Measurements from ENCODE around the gene DEFB127. TPM values are rescaled to one million over a fixed set of nuclear protein-coding genes. Genes with fewer than 3 reads are reported as not detected.
"Not testable (repeated sequence)": the region's sequence is repeated elsewhere in the genome, so short reads cannot be mapped to it uniquely, and the experiment has no call there.

The DEFB127 gene
- total and polyA plus RNA-seq, 2 of the 4 experiments (the other 2 are of a cell fraction), result not detected

DNA sequence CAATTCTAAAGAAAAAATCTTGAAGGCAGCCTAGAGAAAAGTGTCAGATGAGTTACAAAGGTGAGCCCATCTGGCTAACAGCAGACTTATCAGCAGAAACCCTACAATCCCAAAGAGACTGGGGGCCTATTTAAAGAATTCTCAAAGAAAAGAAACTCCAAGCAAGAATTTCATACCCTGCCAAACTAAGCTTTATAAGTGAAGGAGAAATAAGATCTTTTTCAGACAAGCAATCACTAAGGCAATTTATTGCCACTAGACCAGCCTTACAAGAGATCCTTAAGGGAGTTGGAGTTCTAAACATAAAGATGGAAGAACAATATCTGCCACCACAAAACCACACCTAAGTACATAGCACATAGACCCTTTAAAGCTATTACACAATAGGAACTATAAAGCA is 39.7 kb upstream of the DEFB127 start:
- Histone ChIP-seq H4K5ac (ENCODE audit: low read depth, low read length) (no peak overlapping the region), H3K4me2 (ENCODE audit: low read depth, low read length) (no peak overlapping the region), H3K9me1 (ENCODE audit: insufficient read depth, low read length) (no peaks in the 10 kb centered on the region), H2BK120ac (ENCODE audit: low read depth, low read length) (no peak overlapping the region), H3K18ac (ENCODE audit: low read depth, low read length) (no peak overlapping the region), H3K23ac (ENCODE audit: low read depth, low read length) (no peak overlapping the region), H3K36me3 (ENCODE audit: control insufficient read depth, insufficient read depth, low read length) (no peaks in the 10 kb centered on the region), H3K4me3 (ENCODE audit: insufficient read depth, low read depth, low read length) (no peak overlapping the region), H3K27me3 (ENCODE audit: control insufficient read depth, insufficient read depth, low read length) (no peaks in the 10 kb centered on the region), H3K79me1 (ENCODE audit: low read depth in 1 of 2, low read length in 2 of 2) (no peaks in the 10 kb centered on the region), H4K91ac (ENCODE audit: insufficient read depth, low read depth, low read length) (no peak overlapping the region), H2AK9ac (replicated peaks; ENCODE audit: low read depth, low read length, poor library complexity) (no peak overlapping the region), H4K8ac (ENCODE audit: low read depth in 2 of 2, low read length in 2 of 2) (no peak overlapping the region), H2AFZ (replicated peaks; ENCODE audit: low read length, poor library complexity) (no peak overlapping the region), H2AK5ac (ENCODE audit: low read depth, low read length) (no peak overlapping the region), H3K9ac (ENCODE audit: low read depth, low read length) (no peak overlapping the region), H2BK20ac (ENCODE audit: low read depth, low read length) (no peak overlapping the region), H3K27ac (ENCODE audit: insufficient read depth, low read length) (no peak overlapping the region), H3K9me3 (ENCODE audit: control insufficient read depth, insufficient read depth, low read length) (no peaks in the 10 kb centered on the region), H2BK15ac (ENCODE audit: low read depth, low read length) (no peak overlapping the region), H3K4ac (ENCODE audit: low read depth, low read length) (no peak overlapping the region), H3K4me1 (ENCODE audit: control insufficient read depth, insufficient read depth, low read length) (no peaks in the 10 kb centered on the region), H2BK5ac (ENCODE audit: low read depth, low read length, poor library complexity, severe bottlenecking) (no peak overlapping the region), H4K20me1 (ENCODE audit: insufficient read depth, low read length) (no peaks in the 10 kb centered on the region), H3K14ac (replicated peaks; ENCODE audit: low read depth, low read length) (no peak overlapping the region), H3K56ac (ENCODE audit: extremely low read depth, insufficient read depth, low read length) (no peak overlapping the region)
- in situ Hi-C loops (cut with MboI; ENCODE audit: low sequenced_read_pairs) (no loop called here), intact Hi-C loops (cut with micrococcal nuclease) (no loop called here), dilution Hi-C loops (cut with HindIII; ENCODE audit: low sequenced_read_pairs, unreplicated experiment) (no loop called here)
- POLR2A ChIA-PET (ENCODE audit: unreplicated experiment), result interaction anchor here (0.5 kb wide), 1 partner anchor 35 kb away, joined by 6 read pairs; no protein-coding TSS in a partner anchor
- ATAC-seq (ENCODE audit: low read depth) (no peak), DNase-seq (no peak)
- CTCF ChIA-PET, result no interaction called here
- TF ChIP-seq SMC3 (IDR thresholded peaks at IDR 0.05; ENCODE audit: low read depth, low read length) (no peak), FOS (IDR thresholded peaks at IDR 0.05; ENCODE audit: low read depth, low read length) (no peak), NFE2L2 (IDR thresholded peaks at IDR 0.05; ENCODE audit: low read depth, low read length) (no peak), CEBPB (IDR thresholded peaks at IDR 0.05; ENCODE audit: low read depth, low read length) (0 out of 2 replicates have a peak, but pooled peaks have one; percentile 20)
- BruUV-seq (replicated peaks), result no TSS peak

DNA sequence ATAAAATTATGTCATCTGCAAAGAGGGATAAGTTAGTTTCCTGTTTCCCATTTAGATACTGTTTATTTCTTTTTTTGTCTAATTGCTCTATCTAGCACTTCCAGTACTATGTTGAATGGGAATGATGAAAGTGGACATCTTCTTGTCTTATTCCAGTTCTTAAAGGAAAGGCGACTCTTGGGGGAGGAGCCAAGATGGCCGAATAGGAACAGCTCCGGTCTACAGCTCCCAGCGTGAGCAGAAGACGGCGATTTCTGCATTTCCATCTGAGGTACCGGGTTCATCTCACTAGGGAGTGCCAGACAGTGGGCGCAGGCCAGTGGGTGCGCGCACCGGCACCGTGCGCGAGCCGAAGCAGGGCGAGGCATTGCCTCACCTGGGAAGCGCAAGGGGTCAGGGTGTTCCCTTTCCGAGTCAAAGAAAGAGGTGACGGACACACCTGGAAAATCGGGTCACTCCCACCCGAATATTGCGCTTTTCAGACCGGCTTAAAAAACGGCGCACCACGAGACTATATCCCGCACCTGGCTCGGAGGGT is 27.4 kb upstream of the DEFB127 start:
- H2BK5ac ChIP-seq (ENCODE audit: low read depth, low read length, poor library complexity, severe bottlenecking); H3K9ac ChIP-seq (ENCODE audit: low read depth, low read length); H4K5ac ChIP-seq (ENCODE audit: low read depth, low read length); H4K20me1 ChIP-seq (ENCODE audit: insufficient read depth, low read length); H3K23ac ChIP-seq (ENCODE audit: low read depth, low read length); H3K27ac ChIP-seq (ENCODE audit: insufficient read depth, low read length); H3K4me2 ChIP-seq (ENCODE audit: low read depth, low read length); H3K4me3 ChIP-seq (ENCODE audit: insufficient read depth, low read depth, low read length); CTCF ChIA-PET; H3K14ac ChIP-seq (replicated peaks; ENCODE audit: low read depth, low read length); H3K9me3 ChIP-seq (ENCODE audit: control insufficient read depth, insufficient read depth, low read length); H2BK120ac ChIP-seq (ENCODE audit: low read depth, low read length); H3K56ac ChIP-seq (ENCODE audit: extremely low read depth, insufficient read depth, low read length); H3K36me3 ChIP-seq (ENCODE audit: control insufficient read depth, insufficient read depth, low read length); H3K4me1 ChIP-seq (ENCODE audit: control insufficient read depth, insufficient read depth, low read length); H3K79me1 ChIP-seq (ENCODE audit: low read depth in 1 of 2, low read length in 2 of 2); H3K4ac ChIP-seq (ENCODE audit: low read depth, low read length); BruUV-seq (replicated peaks); H3K9me1 ChIP-seq (ENCODE audit: insufficient read depth, low read length); H2BK20ac ChIP-seq (ENCODE audit: low read depth, low read length); DNase-seq; H3K27me3 ChIP-seq (ENCODE audit: control insufficient read depth, insufficient read depth, low read length); H4K91ac ChIP-seq (ENCODE audit: insufficient read depth, low read depth, low read length); H2AFZ ChIP-seq (replicated peaks; ENCODE audit: low read length, poor library complexity); H2BK15ac ChIP-seq (ENCODE audit: low read depth, low read length); H3K18ac ChIP-seq (ENCODE audit: low read depth, low read length); H2AK5ac ChIP-seq (ENCODE audit: low read depth, low read length); dilution Hi-C loops (cut with HindIII; ENCODE audit: low sequenced_read_pairs, unreplicated experiment); POLR2A ChIA-PET (ENCODE audit: unreplicated experiment); H2AK9ac ChIP-seq (replicated peaks; ENCODE audit: low read depth, low read length, poor library complexity); in situ Hi-C loops (cut with MboI; ENCODE audit: low sequenced_read_pairs); H4K8ac ChIP-seq (ENCODE audit: low read depth in 2 of 2, low read length in 2 of 2); ATAC-seq (ENCODE audit: low read depth); intact Hi-C loops (cut with micrococcal nuclease): not testable (repeated sequence)
- WGBS, 2 experiments (ENCODE audit: extremely low coverage in 2 of 2, insufficient read length in 1 of 2), result 78% methylated on average over 14 of the region's 28 CpGs; no CpG with 5 or more reads in 1 of the 2 experiments
